Caco-2 (cell line): Measurements from ENCODE around the gene ANO8. TPM values are rescaled to one million over a fixed set of nuclear protein-coding genes. Genes with fewer than 3 reads are reported as not detected.

Experiments used
- BruUV-seq: library from RNA; stranded (reverse); fragments of 400-500 nt; replicated peaks from 2 replicates; lab custom pipeline; 2021; lab: Mats Ljungman, UMichigan
- CTCF ChIA-PET: fragments of 300-600 bp; sonication (Branson Sonifier 250); formaldehyde crosslinking; loops from one replicate; lab custom pipeline; 2022; ENCODE audit warnings: antibody characterized with exemption; lab: Charles Lee
- POLR2A ChIA-PET: fragments of 300-600 bp; sonication (Branson Sonifier 250); formaldehyde crosslinking; loops from one replicate; lab custom pipeline; 2022; ENCODE audit warnings: antibody characterized with exemption; lab: Charles Lee
- DNase-seq, 2 experiments: peaks; one replicate each; pipeline versions ENCODE4 v3.0.0 to v3.0.0-alpha.2; 2020 to 2022
- H3K27me3 ChIP-seq: replicated peaks from 2 replicates; pipeline ENCODE4 v1.6.0; 2011; ENCODE audit warnings: low read length; ENCODE audit not compliant: control insufficient read depth, insufficient read depth
- H3K36me3 ChIP-seq: 2 replicates; pipeline ENCODE4 v1.5.1; 2011; ENCODE audit warnings: low read length; ENCODE audit not compliant: control insufficient read depth, insufficient read depth
- H3K4me1 ChIP-seq: fragments of 250-450 bp; sonication (Bioruptor Pico); 2 replicates; pipeline ENCODE4 v1.5.1; 2020; ENCODE audit warnings: mild to moderate bottlenecking
- H3K4me3 ChIP-seq: 2 replicates; pipeline ENCODE4 v1.5.1; 2011; ENCODE audit warnings: low read depth, mild to moderate bottlenecking, control low read depth, low read length
- H3K9me3 ChIP-seq: fragments of 250-450 bp; sonication (Bioruptor Pico); 2 replicates; pipeline ENCODE4 v1.5.1; 2020; ENCODE audit warnings: mild to moderate bottlenecking, moderate library complexity
- H3K27ac Mint-ChIP-seq: one replicate; pipeline ENCODE4 v1.8.0; 2022; ENCODE audit warnings: mixed read lengths; ENCODE audit not compliant: unreplicated experiment
- H3K27me3 Mint-ChIP-seq: one replicate; pipeline ENCODE4 v1.8.0; 2022; ENCODE audit warnings: mixed read lengths; ENCODE audit not compliant: insufficient read depth, unreplicated experiment
- H3K36me3 Mint-ChIP-seq: one replicate; pipeline ENCODE4 v1.8.0; 2022; ENCODE audit warnings: mild to moderate bottlenecking, mixed read lengths; ENCODE audit not compliant: insufficient read depth, unreplicated experiment
- H3K4me1 Mint-ChIP-seq: one replicate; pipeline ENCODE4 v1.8.0; 2022; ENCODE audit warnings: low read depth, mixed read lengths; ENCODE audit not compliant: unreplicated experiment
- H3K4me3 Mint-ChIP-seq: one replicate; pipeline ENCODE4 v1.8.0; 2022; ENCODE audit warnings: mild to moderate bottlenecking, moderate library complexity, mixed read lengths; ENCODE audit not compliant: unreplicated experiment
- H3K9me3 Mint-ChIP-seq: one replicate; pipeline ENCODE4 v1.8.0; 2022; ENCODE audit warnings: mixed read lengths; ENCODE audit not compliant: unreplicated experiment
- intact Hi-C: fragments of 100-400 bp; cut with micrococcal nuclease; formaldehyde crosslinking; loops from one replicate; pipeline ENCODE4 v1.10.0; 2022; ENCODE audit not compliant: unreplicated experiment
- total RNA-seq: library from RNA; stranded (reverse); gene quantifications from 2 replicates; pipeline ENCODE4 v1.2.3, GENCODE V29; 2022
- TF ChIP-seq, protein P1 (sequence below), 2 experiments: fragments of 200-600 bp in 1 of 2; IDR thresholded peaks; 1 replicate in 1 of 2; 2 replicates in 1 of 2; pipeline versions ENCODE4 v1.5.1 to v1.8.0; 2011 to 2022; ENCODE audit warnings: antibody characterized with exemption in 1 of 2, control low read depth in 1 of 2, inconsistent platforms in 1 of 2, low read depth in 1 of 2, low read length in 1 of 2, mild to moderate bottlenecking in 1 of 2, moderate library complexity in 1 of 2; ENCODE audit not compliant: insufficient read depth in 1 of 2, severe bottlenecking in 1 of 2, unreplicated experiment in 1 of 2

ANO8 gene
- total RNA-seq, 1 experiment from 2014 or later: 11.5 TPM

DNA sequence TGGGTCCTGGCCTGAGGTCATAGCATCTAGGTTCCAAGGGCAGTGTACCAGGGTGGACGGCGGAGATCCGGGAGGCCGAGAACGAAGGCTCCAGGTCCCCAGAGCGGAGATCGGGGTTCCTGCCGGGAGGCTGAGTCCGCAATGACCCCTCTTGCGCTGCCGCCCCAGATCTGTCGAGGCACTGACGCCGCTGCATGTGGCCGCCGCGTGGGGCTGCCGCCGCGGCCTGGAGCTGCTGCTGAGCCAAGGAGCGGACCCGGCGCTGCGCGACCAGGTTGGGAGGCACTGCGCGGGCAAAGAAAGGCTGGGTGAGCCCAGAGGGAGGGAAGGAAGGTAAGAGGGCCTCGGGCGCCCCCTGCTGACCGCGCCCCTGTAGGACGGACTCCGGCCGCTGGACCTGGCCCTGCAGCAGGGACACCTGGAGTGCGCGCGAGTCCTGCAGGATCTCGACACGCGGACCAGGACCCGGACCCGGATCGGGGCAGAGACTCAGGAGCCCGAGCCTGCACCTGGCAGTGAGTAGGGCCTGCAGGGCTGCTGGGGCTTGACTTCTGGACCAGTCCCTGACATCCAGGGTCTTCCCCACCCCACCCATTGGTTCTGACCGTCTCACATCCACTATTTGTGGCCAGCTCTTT, 52.0 kb downstream of the ANO8 start:
- peak overlapping the region; percentile 79 for H3K27ac Mint-ChIP-seq
- no peaks in the 10 kb centered on the region for H3K9me3 ChIP-seq
- H3K27me3 ChIP-seq: no peaks in the 10 kb centered on the region
- no TSS peak for BruUV-seq
- peak overlapping the region; percentile 62 for H3K4me3 ChIP-seq
- peaks cover 32% of the 10 kb centered on the region for H3K36me3 Mint-ChIP-seq
- peaks cover 5% of the 10 kb centered on the region for H3K4me1 Mint-ChIP-seq
- H3K9me3 Mint-ChIP-seq: no peaks in the 10 kb centered on the region
- peak; percentile 90 to 93 for DNase-seq
- peaks cover 11% of the 10 kb centered on the region; the same call in 1 of the 2 replicates for H3K4me1 ChIP-seq
- no peaks in the 10 kb centered on the region; the same call in 1 of the 2 replicates for H3K36me3 ChIP-seq
- H3K27me3 Mint-ChIP-seq: no peaks in the 10 kb centered on the region
- POLR2A ChIA-PET: interaction anchor here (0.6 to 1.0 kb wide), 2 partner anchors 16 to 43 kb away, joined by 3 read pairs; no protein-coding TSS in a partner anchor
- intact Hi-C loops: loop anchor here (1.0 to 5.0 kb wide), 5 partner anchors 16 to 216 kb away; partner anchors contain the start of genes BABAM1, NR2F6 and OCEL1
- TF ChIP-seq, protein P1, sequence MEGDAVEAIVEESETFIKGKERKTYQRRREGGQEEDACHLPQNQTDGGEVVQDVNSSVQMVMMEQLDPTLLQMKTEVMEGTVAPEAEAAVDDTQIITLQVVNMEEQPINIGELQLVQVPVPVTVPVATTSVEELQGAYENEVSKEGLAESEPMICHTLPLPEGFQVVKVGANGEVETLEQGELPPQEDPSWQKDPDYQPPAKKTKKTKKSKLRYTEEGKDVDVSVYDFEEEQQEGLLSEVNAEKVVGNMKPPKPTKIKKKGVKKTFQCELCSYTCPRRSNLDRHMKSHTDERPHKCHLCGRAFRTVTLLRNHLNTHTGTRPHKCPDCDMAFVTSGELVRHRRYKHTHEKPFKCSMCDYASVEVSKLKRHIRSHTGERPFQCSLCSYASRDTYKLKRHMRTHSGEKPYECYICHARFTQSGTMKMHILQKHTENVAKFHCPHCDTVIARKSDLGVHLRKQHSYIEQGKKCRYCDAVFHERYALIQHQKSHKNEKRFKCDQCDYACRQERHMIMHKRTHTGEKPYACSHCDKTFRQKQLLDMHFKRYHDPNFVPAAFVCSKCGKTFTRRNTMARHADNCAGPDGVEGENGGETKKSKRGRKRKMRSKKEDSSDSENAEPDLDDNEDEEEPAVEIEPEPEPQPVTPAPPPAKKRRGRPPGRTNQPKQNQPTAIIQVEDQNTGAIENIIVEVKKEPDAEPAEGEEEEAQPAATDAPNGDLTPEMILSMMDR (IDR thresholded peaks at IDR 0.05; ENCODE audit: insufficient read depth in 1 of 2, low read depth in 1 of 2, low read length in 1 of 2, severe bottlenecking in 1 of 2, unreplicated experiment in 1 of 2): peak; percentile 88 to 93
- H3K4me3 Mint-ChIP-seq: peak overlapping the region; percentile 85
- CTCF ChIA-PET: interaction anchor here (0.6 to 2.3 kb wide), 12 partner anchors 16 to 862 kb away, joined by 3 to 15 read pairs (median 4); partner anchors contain the start of genes BABAM1, MRPL34 and USE1

DNA sequence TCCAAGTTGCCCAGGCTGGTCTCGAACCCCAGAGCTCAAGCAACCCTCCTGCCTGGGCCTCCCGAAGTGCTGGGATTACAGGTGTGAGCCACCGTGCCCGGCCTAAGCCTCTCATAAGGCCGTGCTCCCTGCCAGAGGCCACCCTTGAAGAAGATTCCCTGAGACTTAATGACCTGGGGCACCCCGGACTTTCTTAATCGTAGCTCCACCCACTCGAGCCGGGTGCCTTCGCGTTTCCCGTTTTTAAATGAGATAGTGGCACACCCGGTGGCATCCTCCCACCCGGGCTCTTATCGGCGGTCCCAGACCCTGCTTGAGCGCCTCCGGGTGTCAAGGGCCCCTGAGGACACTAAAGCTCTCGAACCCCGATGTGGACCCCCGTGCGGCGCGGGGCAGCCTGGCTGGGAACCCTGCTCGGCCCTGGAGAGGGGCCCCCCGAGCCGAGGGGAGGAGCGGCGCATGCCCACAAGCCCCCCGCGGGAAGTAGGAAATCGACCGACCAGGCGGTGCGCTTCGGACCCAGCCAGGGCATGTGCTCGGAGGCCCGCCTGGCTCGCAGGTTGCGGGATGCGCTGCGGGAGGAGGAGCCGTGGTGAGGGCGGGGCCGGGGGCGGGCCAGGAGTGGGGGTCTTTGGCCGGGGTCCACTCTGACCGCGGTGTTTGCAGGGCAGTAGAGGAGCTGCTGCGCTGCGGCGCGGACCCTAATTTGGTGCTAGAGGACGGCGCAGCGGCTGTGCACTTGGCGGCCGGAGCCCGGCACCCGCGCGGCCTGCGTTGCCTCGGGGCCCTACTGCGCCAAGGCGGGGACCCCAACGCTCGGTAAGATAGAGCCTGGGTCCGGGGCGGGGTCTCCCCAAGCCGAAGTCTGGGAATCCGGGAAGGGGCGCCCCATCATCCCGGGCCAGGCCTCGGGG, 53.0 kb downstream of the ANO8 start, which contains the start of gene ANKLE1:
ANKLE1 (plus strand) TSS at position 511 of the 914 bp plus-strand sequence; CDS start at position 531, 20 bp downstream.
- TF ChIP-seq, protein P1 (IDR thresholded peaks at IDR 0.05; ENCODE audit: insufficient read depth in 1 of 2, low read depth in 1 of 2, low read length in 1 of 2, severe bottlenecking in 1 of 2, unreplicated experiment in 1 of 2): no peak
- BruUV-seq: no TSS peak
- Histone ChIP-seq H3K9me3 (no peaks in the 10 kb centered on the region), H3K4me1 (peaks cover 4% of the 10 kb centered on the region; the same call in 1 of the 2 replicates), H3K4me3 (peak within 1 kb of the TSS; percentile 62), H3K27me3 (no peaks in the 10 kb centered on the region), H3K36me3 (no peaks in the 10 kb centered on the region; the same call in 1 of the 2 replicates)
- Mint-ChIP-seq H3K9me3 (no peaks in the 10 kb centered on the region), H3K27me3 (no peaks in the 10 kb centered on the region), H3K36me3 (peaks cover 41% of the 10 kb centered on the region), H3K4me3 (peak within 1 kb of the TSS; percentile 85), H3K4me1 (peaks cover 4% of the 10 kb centered on the region), H3K27ac (peak within 1 kb of the TSS; percentile 79)
- ChIA-PET POLR2A (interaction anchor here (0.6 to 1.0 kb wide), 3 partner anchors 15 to 66 kb away, joined by 3 read pairs; no protein-coding TSS in a partner anchor), CTCF (interaction anchor here (0.5 to 2.3 kb wide), 12 partner anchors 11 to 229 kb away, joined by 3 to 15 read pairs (median 5); partner anchors contain the start of genes BABAM1, MRPL34 and USE1)
- intact Hi-C loops: loop anchor here (1.0 to 5.0 kb wide), 5 partner anchors 15 to 215 kb away; partner anchors contain the start of genes BABAM1, NR2F6 and OCEL1
- peak; percentile 67 to 73 for DNase-seq
